Heart left ventricle (tissue), 16 donors: ENCODE measurements around the gene LAPTM5. TPM values are rescaled to one million over a fixed set of nuclear protein-coding genes. Genes with fewer than 3 reads are reported as not detected.

ENCODE experiments used
- ATAC-seq, 4 donors: fragments of 200-7000 bp; cut with Tn5 transposase; one replicate each; pipeline ENCODE4 v1.9.1; 2020 to 2022; ENCODE audit warnings: moderate library complexity in 4 of 4, mild to moderate bottlenecking in 3 of 4, moderate number of reproducible peaks in 1 of 4
- DNase-seq, 5 donors: peaks; one replicate each; pipeline ENCODE4 v3.0.0-alpha.2; 2020
- H3K27ac ChIP-seq, 12 donors: fragments of 200-600 bp; sonication (generic) in 4 of 12; one replicate each; pipeline versions ENCODE4 v1.5.0 to v1.8.0; 2016 to 2022; ENCODE audit warnings: mild to moderate bottlenecking in 2 of 12
- H3K27me3 ChIP-seq, 9 donors: fragments of 200-600 bp; sonication (generic) in 2 of 9; one replicate each; pipeline versions ENCODE4 v1.5.1 to v1.8.0; 2016 to 2022; ENCODE audit warnings: mild to moderate bottlenecking in 3 of 9
- H3K36me3 ChIP-seq, 9 donors: fragments of 200-600 bp; sonication (generic) in 2 of 9; one replicate each; pipeline versions ENCODE4 v1.5.0 to v1.8.0; 2018 to 2022; ENCODE audit warnings: mild to moderate bottlenecking in 2 of 9
- H3K4me1 ChIP-seq, 12 donors: fragments of 200-600 bp; sonication (generic) in 4 of 12; one replicate each; pipeline versions ENCODE4 v1.5.0 to v1.8.0; 2016 to 2022; ENCODE audit warnings: mild to moderate bottlenecking in 3 of 12
- H3K4me3 ChIP-seq, 12 donors: fragments of 200-600 bp; sonication (generic) in 4 of 12; one replicate each; pipeline versions ENCODE4 v1.5.0 to v1.8.0; 2017 to 2022; ENCODE audit warnings: mild to moderate bottlenecking in 9 of 12, moderate library complexity in 4 of 12
- H3K9me3 ChIP-seq, 12 donors: fragments of 200-600 bp; sonication (generic) in 4 of 12; one replicate each; pipeline versions ENCODE4 v1.5.0 to v1.8.0; 2016 to 2022; ENCODE audit warnings: mild to moderate bottlenecking in 1 of 12
- CTCF ChIP-seq, 12 donors: fragments of 200-600 bp; sonication (generic) in 4 of 12; IDR thresholded peaks; one replicate each; pipeline versions ENCODE4 v1.5.0 to v1.8.0; 2018 to 2022; ENCODE audit warnings: antibody characterized with exemption in 12 of 12, mild to moderate bottlenecking in 5 of 12
- POLR2A ChIP-seq, 2 donors: fragments of 450-650 bp; IDR thresholded peaks; one replicate each; pipeline ENCODE4 v1.6.1; 2017; ENCODE audit warnings: antibody characterized with exemption in 2 of 2, mild to moderate bottlenecking in 2 of 2, moderate library complexity in 2 of 2
- WGBS, 4 donors: extraction: QIAGEN DNeasy Blood & Tissue Kit in 2 of 4; methylation state at CpG; one replicate each; pipeline versions ENCODE4 v1.1.5 to v1.1.7; 2013 to 2018; 5-methylcytosine and 5-hydroxymethylcytosine counted together
- intact Hi-C, 10 donors: fragments of 100-400 bp; cut with DNase I; formaldehyde crosslinking; loops; one replicate each; pipeline versions ENCODE4 v1.11.1 to v1.14.2; 2022
- polyA plus RNA-seq, 2 donors: library from polyadenylated mRNA; stranded (reverse); fragments of 200-250 nt; gene quantifications; one replicate each; pipeline ENCODE4 v1.2.3, GENCODE V29; 2013
- total RNA-seq, 9 donors: library from RNA; depleted of rRNA in 2 of 9; stranded (reverse); fragments of >200 nt in 2 of 9; fragmentation: NEBNext Ultra II Directional in 3 of 9; extraction: Animal tissue kit (Norgen Biotek cat#: 25700) in 3 of 9; gene quantifications; one replicate each; pipeline versions ENCODE4 v1.1.0 to v1.2.4, GENCODE V29; 2016 to 2023
- donor health status: ischemic (EF 13 %, LVEDD 7.1; RV severe dilation, severe dysfunction).
- donor health status: healthy with polysubstance abuse.
- donor health status: DM: no; HTN: yes; CAD: no.
- donor health status: DM: no; HTN: no; CAD: no.
- donor health status: ischemic (EF 25% LVEDD 6.9; RV normal size, moderate dysfunction).
- donor health status: ischemic (EF 25% LVEDD 5.7; RV mildly dilated, moderate dysfunction).
- donor health status: healthy.
- donor health status: DM: yes; HTN: yes; CAD: no.
- donor health status: ischemic (EF 35%, LVEDD 5.7; RV mildly dilated, moderate dysfunction).
- donor health status: nonischemic (EF 11% LVEDD 7.7; RV severe dilation, severe dysfunction).
- donor health status: DM: yes; HTN: yes; CAD: no.
- donor health status: PGD.
- donor health status: ischemic (EF 29% LVEDD 5.4; RV normal size, mild dysfunction).
- donor health status: nonischemic (EF 23%, LVEDD 6.1; RV moderate dilation, normal function).

LAPTM5 gene
- total and polyA plus RNA-seq, 11 donors: 6.9 to 260 (median 14.3) TPM

- H3K4me3 ChIP-seq: no peak overlapping the region
- WGBS, 4 donors: 83 to 88% (median 88%) methylated on average over 8 to 16 of the region's 16 CpGs
- H3K27ac ChIP-seq: peak overlapping the region in 1 of 12 donors; percentile 83
- no peak for ATAC-seq
- intact Hi-C loops: no loop called here
- peaks cover 0 to 100% (median 0%) of the 10 kb centered on the region in 12 donors for H3K4me1 ChIP-seq
- DNase-seq: no peak
- no peaks in the 10 kb centered on the region for H3K9me3 ChIP-seq
- H3K27me3 ChIP-seq: peaks cover 0 to 9% (median 0%) of the 10 kb centered on the region in 9 donors
- peaks cover 0 to 23% (median 0%) of the 10 kb centered on the region in 9 donors for H3K36me3 ChIP-seq
- TF ChIP-seq CTCF (IDR thresholded peaks at IDR 0.05): no peak
- TF ChIP-seq POLR2A (IDR thresholded peaks at IDR 0.05): no peak
These were observed 11.2 kb downstream of the LAPTM5 start for GRCh38 chr1:30746212-30747032.

- 70 to 73% (median 72%) methylated on average over 3 to 4 of the region's 4 CpGs for WGBS, 4 donors
- ATAC-seq: no peak
- Histone ChIP-seq H3K36me3 (peaks cover 0 to 29% (median 0%) of the 10 kb centered on the region in 9 donors), H3K27ac (peak overlapping the region in 1 of 12 donors; percentile 83), H3K9me3 (no peaks in the 10 kb centered on the region), H3K27me3 (peaks cover 0 to 4% (median 0%) of the 10 kb centered on the region in 9 donors), H3K4me1 (peaks cover 0 to 100% (median 0%) of the 10 kb centered on the region in 12 donors), H3K4me3 (peak overlapping the region in 1 of 12 donors; percentile 10)
- no peak for TF ChIP-seq CTCF (IDR thresholded peaks at IDR 0.05)
- TF ChIP-seq POLR2A (IDR thresholded peaks at IDR 0.05): no peak
- intact Hi-C loops: no loop called here
- DNase-seq: no peak
These were observed 11.8 kb downstream of the LAPTM5 start for GRCh38 chr1:30745834-30746208.

- 84 to 87% (median 85%) methylated on average over 14 of the region's 14 CpGs for WGBS, 4 donors
- no peak for TF ChIP-seq POLR2A (IDR thresholded peaks at IDR 0.05)
- TF ChIP-seq CTCF (IDR thresholded peaks at IDR 0.05): no peak
- intact Hi-C loops: no loop called here
- no peak for DNase-seq
- ATAC-seq: no peak
- no peaks in the 10 kb centered on the region for H3K27me3 ChIP-seq
- no peaks in the 10 kb centered on the region for H3K9me3 ChIP-seq
- peak overlapping the region in 1 of 12 donors; percentile 10 for H3K4me3 ChIP-seq
- peaks cover 0 to 32% (median 0%) of the 10 kb centered on the region in 9 donors for H3K36me3 ChIP-seq
- peak overlapping the region in 1 of 12 donors; percentile 83 for H3K27ac ChIP-seq
- peaks cover 0 to 99% (median 0%) of the 10 kb centered on the region in 12 donors for H3K4me1 ChIP-seq
These were observed 12.3 kb downstream of the LAPTM5 start for GRCh38 chr1:30745156-30745833.
